SK-N-MC (cell line): ENCODE results near the gene ERCC6L.

Source experiments
- EZH2 ChIP-seq: fragments of 200-600 bp; sonication (generic); IDR thresholded peaks from one replicate; pipeline ENCODE4 v1.6.1; 2017; ENCODE audit warnings: antibody characterized with exemption
- POLR2AphosphoS5 ChIP-seq: IDR thresholded peaks from 2 replicates; pipeline ENCODE4 v1.6.1; 2012; ENCODE audit warnings: mild to moderate bottlenecking, low read depth, low read length, borderline replicate concordance

GRCh38 chrX:72238721-72239475, at the start of gene ERCC6L:
- no peak for TF ChIP-seq EZH2
- peak; percentile 80 for TF ChIP-seq POLR2AphosphoS5
